ENCODE data around the gene LHFPL6.

- TF ChIP-seq EZH2phosphoT487 (IDR thresholded peaks at IDR 0.05; ENCODE audit: insufficient read depth, low read depth) (no peak), EZH2 (IDR thresholded peaks at IDR 0.05; ENCODE audit: insufficient read depth, poor library complexity, severe bottlenecking) (no peak)
Observed at GRCh38 chr13:39451301-39451700, 151.7 kb downstream of the LHFPL6 start.

Data from GM23248 (cell line).